Naive thymus-derived CD4-positive, alpha-beta T cell (primary cell): ENCODE measurements around the gene FIGNL2. TPM values are rescaled to one million over a fixed set of nuclear protein-coding genes. Genes with fewer than 3 reads are reported as not detected.

Experiments used
- ATAC-seq: fragments of 150-1000 bp; cut with Tn5 transposase; 2 replicates; pipeline ENCODE4 v1.10.0; 2021; ENCODE audit warnings: mild to moderate bottlenecking, moderate library complexity
- CTCF ChIA-PET: fragments of 350-600 bp; sonication (Branson Sonifier 250); formaldehyde crosslinking; loops from one replicate; lab custom pipeline; 2021; ENCODE audit warnings: antibody characterized with exemption; lab: Charles Lee
- POLR2A ChIA-PET: fragments of 350-600 bp; sonication (Branson Sonifier 250); formaldehyde crosslinking; loops from one replicate; lab custom pipeline; 2021; ENCODE audit warnings: antibody characterized with exemption, inconsistent platforms; lab: Charles Lee
- DNase-seq, 9 donors: peaks; one replicate each; pipeline versions ENCODE4 v3.0.0 to v3.0.0-alpha.2; 2020 to 2022; ENCODE audit warnings: mixed read lengths in 1 of 9
- H3K27ac ChIP-seq: one replicate; pipeline ENCODE4 v1.7.0; 2013; ENCODE audit warnings: mild to moderate bottlenecking, low read depth, low read length, moderate library complexity
- H3K27me3 ChIP-seq, 2 donors: one replicate each; pipeline ENCODE4 v1.7.0; 2013; ENCODE audit warnings: low read length in 2 of 2, mild to moderate bottlenecking in 2 of 2, moderate library complexity in 2 of 2; ENCODE audit not compliant: control insufficient read depth in 2 of 2, insufficient read depth in 2 of 2
- H3K36me3 ChIP-seq, 3 experiments: 1 replicate in 2 of 3; 2 replicates in 1 of 3; pipeline ENCODE4 v1.7.0; 2013; ENCODE audit warnings: low read length in 3 of 3, mild to moderate bottlenecking in 3 of 3, moderate library complexity in 1 of 3; ENCODE audit not compliant: insufficient read depth in 3 of 3, control insufficient read depth in 2 of 3
- H3K4me1 ChIP-seq, 2 donors: one replicate each; pipeline ENCODE4 v1.7.0; 2013; ENCODE audit warnings: low read length in 2 of 2, mild to moderate bottlenecking in 2 of 2, moderate library complexity in 1 of 2; ENCODE audit not compliant: control insufficient read depth in 2 of 2, insufficient read depth in 2 of 2
- H3K4me3 ChIP-seq: 2 replicates; pipeline ENCODE4 v1.7.0; 2013; ENCODE audit warnings: mild to moderate bottlenecking, low read length
- H3K9me3 ChIP-seq, 3 experiments: 1 replicate in 2 of 3; 2 replicates in 1 of 3; pipeline ENCODE4 v1.7.0; 2013; ENCODE audit warnings: low read length in 3 of 3; ENCODE audit not compliant: control insufficient read depth in 2 of 3
- H3K27ac Mint-ChIP-seq, 9 donors: one replicate each; pipeline ENCODE4 v1.8.0; 2020 to 2022; ENCODE audit warnings: mixed read lengths in 9 of 9, mild to moderate bottlenecking in 8 of 9, moderate library complexity in 5 of 9, inconsistent platforms in 2 of 9
- H3K27me3 Mint-ChIP-seq, 5 donors: one replicate each; pipeline ENCODE4 v1.8.0; 2021 to 2022; ENCODE audit warnings: mixed read lengths in 5 of 5, mild to moderate bottlenecking in 1 of 5
- H3K36me3 Mint-ChIP-seq, 5 donors: one replicate each; pipeline ENCODE4 v1.8.0; 2020 to 2022; ENCODE audit warnings: mixed read lengths in 5 of 5, mild to moderate bottlenecking in 3 of 5, inconsistent platforms in 1 of 5
- H3K4me1 Mint-ChIP-seq, 7 donors: one replicate each; pipeline ENCODE4 v1.8.0; 2020 to 2022; ENCODE audit warnings: mixed read lengths in 7 of 7, mild to moderate bottlenecking in 3 of 7, inconsistent platforms in 1 of 7
- H3K4me3 Mint-ChIP-seq, 10 donors: one replicate each; pipeline ENCODE4 v1.8.0; 2020 to 2022; ENCODE audit warnings: mild to moderate bottlenecking in 10 of 10, mixed read lengths in 10 of 10, moderate library complexity in 6 of 10, inconsistent platforms in 2 of 10
- H3K9me3 Mint-ChIP-seq, 11 donors: one replicate each; pipeline ENCODE4 v1.8.0; 2020 to 2022; ENCODE audit warnings: mixed read lengths in 11 of 11, mild to moderate bottlenecking in 4 of 11, inconsistent platforms in 1 of 11, moderate library complexity in 1 of 11
- intact Hi-C, 2 donors: fragments of 100-400 bp; cut with micrococcal nuclease; formaldehyde crosslinking; loops; one replicate each; pipeline ENCODE4 v1.15.1; 2023
- polyA plus RNA-seq, 2 donors: library from polyadenylated mRNA; unstranded; fragments of 300-500 nt; fragmentation: Illumina TruSeq; gene quantifications; one replicate each; pipeline ENCODE4 v1.2.3, GENCODE V29; 2021
- total RNA-seq, 6 experiments: library from RNA in 5 of 6; stranded (reverse) in 5 of 6; gene quantifications; 1 replicate in 5 of 6; 2 replicates in 1 of 6; pipeline ENCODE4 v1.2.3 and lab custom pipeline; 2021 to 2026

Gene FIGNL2
- total and polyA plus RNA-seq, 7 experiments from 2014 or later = 0.07 to 2.1 (median 1.3) TPM; not detected in 1

GRCh38 chr12:51850965-51851299 is 2.4 kb upstream of the FIGNL2 start:
- peaks cover 0 to 3% (median 0%) of the 10 kb centered on the region in 5 donors for H3K36me3 Mint-ChIP-seq
- H3K4me3 Mint-ChIP-seq = peak overlapping the region in 1 of 10 donors; percentile 34
- H3K4me3 ChIP-seq = no peak overlapping the region
- ChIA-PET CTCF (no interaction called here), POLR2A (no interaction called here)
- H3K36me3 ChIP-seq = no peaks in the 10 kb centered on the region
- H3K4me1 Mint-ChIP-seq = peaks cover 10 to 34% (median 33%) of the 10 kb centered on the region in 7 donors
- peaks cover 0 to 8% of the 10 kb centered on the region in 2 donors for H3K4me1 ChIP-seq
- peaks cover 0 to 2% (median 0%) of the 10 kb centered on the region in 11 donors for H3K9me3 Mint-ChIP-seq
- ATAC-seq (no peak), DNase-seq (no peak)
- H3K27ac ChIP-seq = no peak overlapping the region
- no peaks in the 10 kb centered on the region for H3K9me3 ChIP-seq
- H3K27me3 ChIP-seq = peaks cover 0 to 10% of the 10 kb centered on the region in 2 donors
- peaks cover 8 to 54% (median 10%) of the 10 kb centered on the region in 5 donors for H3K27me3 Mint-ChIP-seq
- intact Hi-C loops = no loop called here
- H3K27ac Mint-ChIP-seq = no peak overlapping the region

- no peak for DNase-seq
- peaks cover 10 to 57% (median 16%) of the 10 kb centered on the region in 5 donors for H3K27me3 Mint-ChIP-seq
- CTCF ChIA-PET = no interaction called here
- Histone ChIP-seq H3K4me3 (no peak overlapping the region), H3K4me1 (peaks cover 0 to 9% of the 10 kb centered on the region in 2 donors), H3K36me3 (no peaks in the 10 kb centered on the region), H3K27me3 (peaks cover 0 to 16% of the 10 kb centered on the region in 2 donors), H3K9me3 (no peaks in the 10 kb centered on the region), H3K27ac (no peak overlapping the region)
- H3K36me3 Mint-ChIP-seq = peaks cover 0 to 3% (median 0%) of the 10 kb centered on the region in 5 donors
- H3K4me1 Mint-ChIP-seq = peaks cover 11 to 36% (median 34%) of the 10 kb centered on the region in 7 donors
- H3K4me3 Mint-ChIP-seq = peak overlapping the region in 2 of 10 donors; percentile 5 to 11
- intact Hi-C loops = no loop called here
- peaks cover 0 to 2% (median 0%) of the 10 kb centered on the region in 11 donors for H3K9me3 Mint-ChIP-seq
- POLR2A ChIA-PET = interaction anchor here (0.6 kb wide), 1 partner anchor 35 kb away, joined by 3 read pairs; no protein-coding TSS in a partner anchor
- H3K27ac Mint-ChIP-seq = no peak overlapping the region
- no peak for ATAC-seq
Observed at GRCh38 chr12:51850081-51850964, 1.8 kb upstream of the FIGNL2 start.

GRCh38 chr12:51848841-51849735 is 570 bp upstream of the FIGNL2 start:
- peaks cover 0 to 3% (median 0%) of the 10 kb centered on the region in 5 donors for H3K36me3 Mint-ChIP-seq
- no peak overlapping the region for H3K4me3 ChIP-seq
- ChIA-PET POLR2A (no interaction called here), CTCF (no interaction called here)
- intact Hi-C loops = no loop called here
- peak overlapping the region in 3 of 10 donors; percentile 11 to 54 (median 41) for H3K4me3 Mint-ChIP-seq
- H3K36me3 ChIP-seq = no peaks in the 10 kb centered on the region
- H3K27ac Mint-ChIP-seq = no peak overlapping the region
- no peak for ATAC-seq
- peaks cover 11 to 36% (median 34%) of the 10 kb centered on the region in 7 donors for H3K4me1 Mint-ChIP-seq
- H3K9me3 Mint-ChIP-seq = peaks cover 0 to 2% (median 0%) of the 10 kb centered on the region in 11 donors
- H3K27me3 Mint-ChIP-seq = peaks cover 18 to 70% (median 28%) of the 10 kb centered on the region in 5 donors
- H3K27ac ChIP-seq = no peak overlapping the region
- H3K27me3 ChIP-seq = peaks cover 3 to 24% of the 10 kb centered on the region in 2 donors
- H3K9me3 ChIP-seq = no peaks in the 10 kb centered on the region
- H3K4me1 ChIP-seq = peaks cover 0 to 9% of the 10 kb centered on the region in 2 donors
- DNase-seq = no peak

GRCh38 chr12:51847643-51848325 is 734 bp downstream of the FIGNL2 start:
- Mint-ChIP-seq H3K9me3 (peaks cover 0 to 2% (median 0%) of the 10 kb centered on the region in 11 donors), H3K4me1 (peaks cover 11 to 36% (median 34%) of the 10 kb centered on the region in 7 donors), H3K4me3 (peak overlapping the region; percentile 14 to 84 (median 72)), H3K27me3 (peaks cover 29 to 75% (median 34%) of the 10 kb centered on the region in 5 donors), H3K36me3 (peaks cover 0 to 3% (median 0%) of the 10 kb centered on the region in 5 donors), H3K27ac (no peak overlapping the region)
- H3K27me3 ChIP-seq = peaks cover 3 to 24% of the 10 kb centered on the region in 2 donors
- H3K9me3 ChIP-seq = no peaks in the 10 kb centered on the region
- H3K27ac ChIP-seq = no peak overlapping the region
- H3K4me3 ChIP-seq = no peak overlapping the region
- ChIA-PET CTCF (no interaction called here), POLR2A (no interaction called here)
- H3K4me1 ChIP-seq = peaks cover 0 to 9% of the 10 kb centered on the region in 2 donors
- intact Hi-C loops = loop anchor here in 1 of 2 donors (2.0 kb wide), 1 partner anchor 33 kb away; a partner anchor contains a TSS
- DNase-seq (peak in 3 of 9 donors; percentile 17 to 28 (median 18)), ATAC-seq (peak; percentile 24)
- H3K36me3 ChIP-seq = no peaks in the 10 kb centered on the region

- Histone ChIP-seq H3K4me1 (peaks cover 0 to 9% of the 10 kb centered on the region in 2 donors), H3K9me3 (no peaks in the 10 kb centered on the region), H3K27me3 (peaks cover 3 to 24% of the 10 kb centered on the region in 2 donors), H3K27ac (no peak overlapping the region), H3K36me3 (no peaks in the 10 kb centered on the region), H3K4me3 (peak overlapping the region; percentile 37)
- H3K4me3 Mint-ChIP-seq = peak overlapping the region; percentile 72 to 91 (median 84)
- ChIA-PET POLR2A (no interaction called here), CTCF (interaction anchor here (1.0 kb wide), 1 partner anchor 39 kb away, joined by 3 read pairs; no protein-coding TSS in a partner anchor)
- H3K36me3 Mint-ChIP-seq = peaks cover 0 to 3% (median under 1%) of the 10 kb centered on the region in 5 donors
- H3K9me3 Mint-ChIP-seq = peaks cover 0 to 2% (median 0%) of the 10 kb centered on the region in 11 donors
- H3K27me3 Mint-ChIP-seq = peaks cover 30 to 68% (median 35%) of the 10 kb centered on the region in 5 donors
- ATAC-seq = peak; percentile 66
- H3K4me1 Mint-ChIP-seq = peaks cover 11 to 36% (median 28%) of the 10 kb centered on the region in 7 donors
- peak in 5 of 9 donors; percentile 8 to 50 (median 25) for DNase-seq
- H3K27ac Mint-ChIP-seq = peak overlapping the region in 1 of 9 donors; percentile 56
- intact Hi-C loops = loop anchor here in 1 of 2 donors (2.0 kb wide), 1 partner anchor 32 kb away; a partner anchor contains a TSS
Observed at GRCh38 chr12:51846911-51847642, 1.4 kb downstream of the FIGNL2 start.
